ENCODE data around the gene PPP1R14B.

DNA sequence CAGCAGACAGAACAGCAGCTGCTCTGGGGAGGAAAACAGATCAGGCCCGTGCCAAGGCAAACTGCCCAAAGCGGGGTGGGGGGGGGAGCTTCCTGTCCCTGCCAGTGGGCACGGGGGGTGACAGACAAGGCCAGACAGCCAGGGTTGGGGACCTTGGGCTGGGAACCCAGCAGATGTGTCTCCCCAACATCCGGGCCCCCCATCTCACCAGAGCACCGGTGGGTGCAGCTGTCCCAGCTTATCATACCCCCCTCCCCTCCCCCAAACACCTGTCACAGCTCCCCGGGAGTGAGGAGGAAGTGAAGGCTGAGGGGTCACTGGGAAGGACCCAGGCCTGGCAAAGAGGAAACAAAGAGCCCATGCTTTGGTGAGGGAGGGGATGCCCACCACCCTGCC is 1.3 kb downstream of the PPP1R14B start:
- no peak for TF ChIP-seq POLR2A (IDR thresholded peaks at IDR 0.05; ENCODE audit: low read depth, low read length)
- TF ChIP-seq POLR2AphosphoS5 (IDR thresholded peaks at IDR 0.05; ENCODE audit: low read depth, low read length), result no peak
- TF ChIP-seq TAF1 (IDR thresholded peaks at IDR 0.05; ENCODE audit: low read depth, low read length), result no peak
